ENCODE data around the gene ACSS3.

ACSS3 gene

DNA sequence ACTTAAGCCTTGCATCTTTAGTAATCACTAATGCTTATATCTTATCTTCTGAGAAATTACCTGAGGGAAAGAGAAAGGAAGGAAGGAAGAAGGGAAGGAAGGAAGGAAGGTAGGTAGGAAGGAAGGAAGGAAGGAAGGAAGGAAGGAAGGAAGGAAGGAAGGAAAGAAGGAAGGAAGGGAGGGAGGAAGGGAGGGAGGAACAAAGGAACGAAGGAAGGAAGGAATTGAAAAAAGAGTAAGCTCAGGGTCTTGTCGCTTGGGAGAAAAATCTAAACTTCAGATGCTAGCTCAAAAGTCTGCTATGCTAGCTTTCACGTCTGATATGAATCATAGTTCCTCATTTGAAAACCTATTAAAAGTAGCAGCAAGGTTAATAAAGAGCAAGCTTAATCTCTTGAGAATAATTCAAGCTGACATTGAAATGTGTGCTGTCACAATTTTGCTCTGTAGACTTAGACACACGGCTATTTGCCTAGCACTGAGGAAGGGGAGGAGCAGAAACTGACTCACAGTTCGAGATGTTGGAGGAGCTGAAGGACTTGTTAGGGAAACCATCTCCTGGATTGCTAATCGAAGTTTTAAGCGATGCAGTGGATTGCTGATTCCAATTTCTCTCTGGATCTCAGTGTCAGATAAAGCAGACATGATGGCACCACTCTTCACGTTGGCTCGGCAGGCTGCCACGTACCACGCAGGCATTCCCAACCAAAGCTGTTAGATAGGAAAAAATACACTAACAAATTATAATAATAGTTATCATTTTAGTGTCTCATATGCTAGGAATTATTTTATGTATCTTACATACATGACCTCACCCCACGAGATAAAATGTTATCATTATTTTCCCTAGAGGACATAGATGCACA lies 216.7 kb downstream of the ACSS3 start:
- CTCF ChIA-PET = no interaction called here
- no peaks in the 10 kb centered on the region for H3K4me1 ChIP-seq (ENCODE audit: control insufficient read depth, insufficient read depth, low read length)
- no peak overlapping the region for H3K27ac ChIP-seq (ENCODE audit: extremely low read depth, low read depth, low read length)
- no peak overlapping the region for H3K4me3 ChIP-seq (ENCODE audit: low read depth, low read length)
- H3K9me3 ChIP-seq (ENCODE audit: control insufficient read depth, insufficient read depth, low read depth, low read length) = no peaks in the 10 kb centered on the region
- POLR2A ChIA-PET = no interaction called here
- TF ChIP-seq ZNF366 (tag by site-specific recombination; conservative IDR thresholded peaks at IDR 0.05) = peak; percentile 51
- TF ChIP-seq, protein P1, sequence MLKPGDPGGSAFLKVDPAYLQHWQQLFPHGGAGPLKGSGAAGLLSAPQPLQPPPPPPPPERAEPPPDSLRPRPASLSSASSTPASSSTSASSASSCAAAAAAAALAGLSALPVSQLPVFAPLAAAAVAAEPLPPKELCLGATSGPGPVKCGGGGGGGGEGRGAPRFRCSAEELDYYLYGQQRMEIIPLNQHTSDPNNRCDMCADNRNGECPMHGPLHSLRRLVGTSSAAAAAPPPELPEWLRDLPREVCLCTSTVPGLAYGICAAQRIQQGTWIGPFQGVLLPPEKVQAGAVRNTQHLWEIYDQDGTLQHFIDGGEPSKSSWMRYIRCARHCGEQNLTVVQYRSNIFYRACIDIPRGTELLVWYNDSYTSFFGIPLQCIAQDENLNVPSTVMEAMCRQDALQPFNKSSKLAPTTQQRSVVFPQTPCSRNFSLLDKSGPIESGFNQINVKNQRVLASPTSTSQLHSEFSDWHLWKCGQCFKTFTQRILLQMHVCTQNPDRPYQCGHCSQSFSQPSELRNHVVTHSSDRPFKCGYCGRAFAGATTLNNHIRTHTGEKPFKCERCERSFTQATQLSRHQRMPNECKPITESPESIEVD (tag by site-specific recombination; IDR thresholded peaks at IDR 0.05) = no peak
- H3K36me3 ChIP-seq (ENCODE audit: control insufficient read depth in 2 of 2, insufficient read depth in 1 of 2, low read length in 2 of 2) = no peaks in the 10 kb centered on the region

GRCh38 chr12:81295251-81295650 lies 217.4 kb downstream of the ACSS3 start:
- Histone ChIP-seq H3K9me3 (ENCODE audit: control insufficient read depth, insufficient read depth, low read depth, low read length) (no peaks in the 10 kb centered on the region), H3K4me1 (ENCODE audit: control insufficient read depth, insufficient read depth, low read length) (no peaks in the 10 kb centered on the region), H3K36me3 (ENCODE audit: control insufficient read depth in 2 of 2, insufficient read depth in 1 of 2, low read length in 2 of 2) (no peaks in the 10 kb centered on the region), H3K4me3 (ENCODE audit: low read depth, low read length) (no peak overlapping the region), H3K27ac (ENCODE audit: extremely low read depth, low read depth, low read length) (no peak overlapping the region)
- CTCF ChIA-PET = no interaction called here
- POLR2A ChIA-PET = no interaction called here
- TF ChIP-seq, protein P2, sequence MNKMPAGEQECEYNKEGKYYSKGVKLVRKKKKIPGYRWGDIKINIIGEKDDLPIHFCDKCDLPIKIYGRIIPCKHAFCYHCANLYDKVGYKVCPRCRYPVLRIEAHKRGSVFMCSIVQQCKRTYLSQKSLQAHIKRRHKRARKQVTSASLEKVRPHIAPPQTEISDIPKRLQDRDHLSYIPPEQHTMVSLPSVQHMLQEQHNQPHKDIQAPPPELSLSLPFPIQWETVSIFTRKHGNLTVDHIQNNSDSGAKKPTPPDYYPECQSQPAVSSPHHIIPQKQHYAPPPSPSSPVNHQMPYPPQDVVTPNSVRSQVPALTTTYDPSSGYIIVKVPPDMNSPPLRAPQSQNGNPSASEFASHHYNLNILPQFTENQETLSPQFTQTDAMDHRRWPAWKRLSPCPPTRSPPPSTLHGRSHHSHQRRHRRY (tag by site-specific recombination; IDR thresholded peaks at IDR 0.05) = no peak
- TF ChIP-seq ZNF169 (tag by site-specific recombination; IDR thresholded peaks at IDR 0.05) (no peak), KLF1 (tag by site-specific recombination; IDR thresholded peaks at IDR 0.05) (no peak), TCF7L2 (IDR thresholded peaks at IDR 0.05; ENCODE audit: borderline replicate concordance, low read depth, low read length) (no peak), ZBTB7A (tag by site-specific recombination; IDR thresholded peaks at IDR 0.05; ENCODE audit: low read depth) (no peak), ZBTB20 (tag by site-specific recombination; IDR thresholded peaks at IDR 0.05) (no peak), ZNF16 (tag by site-specific recombination; IDR thresholded peaks at IDR 0.05; ENCODE audit: low read depth) (no peak), ZNF24 (tag by site-specific recombination; IDR thresholded peaks at IDR 0.05) (no peak), ZFHX2 (tag by site-specific recombination; conservative IDR thresholded peaks at IDR 0.05) (no peak), HIC1 (tag by site-specific recombination; IDR thresholded peaks at IDR 0.05) (no peak), ZNF548 (tag by site-specific recombination; IDR thresholded peaks at IDR 0.05) (no peak), ZNF423 (tag by site-specific recombination; IDR thresholded peaks at IDR 0.05) (no peak)
- TF ChIP-seq, protein P3, sequence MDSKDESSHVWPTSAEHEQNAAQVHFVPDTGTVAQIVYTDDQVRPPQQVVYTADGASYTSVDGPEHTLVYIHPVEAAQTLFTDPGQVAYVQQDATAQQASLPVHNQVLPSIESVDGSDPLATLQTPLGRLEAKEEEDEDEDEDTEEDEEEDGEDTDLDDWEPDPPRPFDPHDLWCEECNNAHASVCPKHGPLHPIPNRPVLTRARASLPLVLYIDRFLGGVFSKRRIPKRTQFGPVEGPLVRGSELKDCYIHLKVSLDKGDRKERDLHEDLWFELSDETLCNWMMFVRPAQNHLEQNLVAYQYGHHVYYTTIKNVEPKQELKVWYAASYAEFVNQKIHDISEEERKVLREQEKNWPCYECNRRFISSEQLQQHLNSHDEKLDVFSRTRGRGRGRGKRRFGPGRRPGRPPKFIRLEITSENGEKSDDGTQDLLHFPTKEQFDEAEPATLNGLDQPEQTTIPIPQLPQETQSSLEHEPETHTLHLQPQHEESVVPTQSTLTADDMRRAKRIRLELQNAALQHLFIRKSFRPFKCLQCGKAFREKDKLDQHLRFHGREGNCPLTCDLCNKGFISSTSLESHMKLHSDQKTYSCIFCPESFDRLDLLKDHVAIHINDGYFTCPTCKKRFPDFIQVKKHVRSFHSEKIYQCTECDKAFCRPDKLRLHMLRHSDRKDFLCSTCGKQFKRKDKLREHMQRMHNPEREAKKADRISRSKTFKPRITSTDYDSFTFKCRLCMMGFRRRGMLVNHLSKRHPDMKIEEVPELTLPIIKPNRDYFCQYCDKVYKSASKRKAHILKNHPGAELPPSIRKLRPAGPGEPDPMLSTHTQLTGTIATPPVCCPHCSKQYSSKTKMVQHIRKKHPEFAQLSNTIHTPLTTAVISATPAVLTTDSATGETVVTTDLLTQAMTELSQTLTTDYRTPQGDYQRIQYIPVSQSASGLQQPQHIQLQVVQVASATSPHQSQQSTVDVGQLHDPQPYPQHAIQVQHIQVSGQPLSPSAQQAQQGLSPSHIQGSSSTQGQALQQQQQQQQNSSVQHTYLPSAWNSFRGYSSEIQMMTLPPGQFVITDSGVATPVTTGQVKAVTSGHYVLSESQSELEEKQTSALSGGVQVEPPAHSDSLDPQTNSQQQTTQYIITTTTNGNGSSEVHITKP (tag by site-specific recombination; IDR thresholded peaks at IDR 0.05) = no peak
- TF ChIP-seq, protein P4, sequence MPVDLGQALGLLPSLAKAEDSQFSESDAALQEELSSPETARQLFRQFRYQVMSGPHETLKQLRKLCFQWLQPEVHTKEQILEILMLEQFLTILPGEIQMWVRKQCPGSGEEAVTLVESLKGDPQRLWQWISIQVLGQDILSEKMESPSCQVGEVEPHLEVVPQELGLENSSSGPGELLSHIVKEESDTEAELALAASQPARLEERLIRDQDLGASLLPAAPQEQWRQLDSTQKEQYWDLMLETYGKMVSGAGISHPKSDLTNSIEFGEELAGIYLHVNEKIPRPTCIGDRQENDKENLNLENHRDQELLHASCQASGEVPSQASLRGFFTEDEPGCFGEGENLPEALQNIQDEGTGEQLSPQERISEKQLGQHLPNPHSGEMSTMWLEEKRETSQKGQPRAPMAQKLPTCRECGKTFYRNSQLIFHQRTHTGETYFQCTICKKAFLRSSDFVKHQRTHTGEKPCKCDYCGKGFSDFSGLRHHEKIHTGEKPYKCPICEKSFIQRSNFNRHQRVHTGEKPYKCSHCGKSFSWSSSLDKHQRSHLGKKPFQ (tag by site-specific recombination; IDR thresholded peaks at IDR 0.05) = no peak
